Measurements from ENCODE around the gene GATA2.

GATA2 gene

DNA sequence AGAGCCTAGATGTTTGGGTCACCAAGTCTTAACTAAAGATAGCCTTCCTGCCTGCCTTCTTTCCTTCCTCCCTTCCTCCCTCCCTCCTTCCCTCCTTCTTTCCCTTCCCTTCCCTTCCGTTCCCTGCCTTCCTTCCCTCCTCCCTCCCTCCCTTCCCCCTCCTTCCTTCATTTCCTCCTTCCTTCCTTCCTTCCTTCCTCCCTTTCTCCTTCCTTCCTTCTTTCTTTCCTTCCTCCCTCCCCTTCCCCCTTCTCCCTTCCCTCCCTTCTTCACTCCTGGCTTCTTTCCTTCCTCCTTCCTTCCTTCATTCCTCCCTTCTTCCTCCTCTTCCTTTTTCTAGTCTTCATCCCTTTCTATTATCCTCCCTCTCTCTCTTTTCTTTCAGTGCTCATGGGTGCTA, 28.3 kb downstream of the GATA2 start:
- TF ChIP-seq, protein P1, sequence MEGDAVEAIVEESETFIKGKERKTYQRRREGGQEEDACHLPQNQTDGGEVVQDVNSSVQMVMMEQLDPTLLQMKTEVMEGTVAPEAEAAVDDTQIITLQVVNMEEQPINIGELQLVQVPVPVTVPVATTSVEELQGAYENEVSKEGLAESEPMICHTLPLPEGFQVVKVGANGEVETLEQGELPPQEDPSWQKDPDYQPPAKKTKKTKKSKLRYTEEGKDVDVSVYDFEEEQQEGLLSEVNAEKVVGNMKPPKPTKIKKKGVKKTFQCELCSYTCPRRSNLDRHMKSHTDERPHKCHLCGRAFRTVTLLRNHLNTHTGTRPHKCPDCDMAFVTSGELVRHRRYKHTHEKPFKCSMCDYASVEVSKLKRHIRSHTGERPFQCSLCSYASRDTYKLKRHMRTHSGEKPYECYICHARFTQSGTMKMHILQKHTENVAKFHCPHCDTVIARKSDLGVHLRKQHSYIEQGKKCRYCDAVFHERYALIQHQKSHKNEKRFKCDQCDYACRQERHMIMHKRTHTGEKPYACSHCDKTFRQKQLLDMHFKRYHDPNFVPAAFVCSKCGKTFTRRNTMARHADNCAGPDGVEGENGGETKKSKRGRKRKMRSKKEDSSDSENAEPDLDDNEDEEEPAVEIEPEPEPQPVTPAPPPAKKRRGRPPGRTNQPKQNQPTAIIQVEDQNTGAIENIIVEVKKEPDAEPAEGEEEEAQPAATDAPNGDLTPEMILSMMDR (IDR thresholded peaks at IDR 0.05; ENCODE audit: control insufficient read depth, insufficient read depth, low read depth, low read length, missing control alignments), result no peak
- no peak overlapping the region for H3K4me3 ChIP-seq (ENCODE audit: control insufficient read depth, low read depth, low read length)
- no peak for DNase-seq (ENCODE audit: low read depth)

DNA sequence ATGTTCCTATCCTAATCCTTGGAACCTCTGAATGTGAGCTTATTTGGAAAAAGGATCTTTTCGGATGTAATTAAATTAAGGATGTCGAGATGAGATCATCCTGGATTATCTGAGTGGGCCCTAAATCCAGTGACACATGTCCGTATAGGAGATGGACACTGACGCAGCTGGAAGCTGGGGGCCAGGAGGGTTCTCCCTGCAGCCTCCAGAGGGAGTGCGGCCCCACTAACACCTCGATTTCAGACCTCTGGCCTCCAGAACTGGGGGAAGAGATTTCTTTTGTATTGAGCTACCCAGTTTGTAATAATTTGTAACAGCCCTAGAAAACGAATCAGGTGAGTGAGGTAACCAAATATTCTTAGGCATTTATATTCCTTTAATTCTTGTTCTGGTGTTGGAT, 28.8 kb downstream of the GATA2 start:
- no peak overlapping the region for H3K4me3 ChIP-seq (ENCODE audit: control insufficient read depth, low read depth, low read length)
- TF ChIP-seq, protein P1 (IDR thresholded peaks at IDR 0.05; ENCODE audit: control insufficient read depth, insufficient read depth, low read depth, low read length, missing control alignments), result peak; percentile 23
- no peak for DNase-seq (ENCODE audit: low read depth)

DNA sequence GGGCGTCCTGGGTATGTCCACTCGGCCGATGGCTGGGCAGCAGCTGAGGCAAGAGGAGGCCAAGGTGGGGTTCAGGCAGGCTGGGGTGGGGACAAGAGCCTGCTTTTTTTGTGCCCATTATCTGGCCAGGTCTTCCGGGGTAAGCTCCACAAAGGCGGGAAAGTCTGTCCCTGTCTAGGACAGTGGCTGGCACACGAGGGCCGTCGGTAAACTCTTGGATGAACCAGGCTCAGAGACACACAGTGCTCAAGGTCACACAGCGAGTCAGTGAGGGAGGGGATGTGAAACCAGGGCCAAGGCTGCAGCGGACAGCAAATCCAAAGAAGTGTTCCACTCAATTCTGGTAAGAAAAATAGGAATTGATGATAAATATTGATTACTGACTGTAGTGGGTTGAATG, 29.2 kb downstream of the GATA2 start:
- TF ChIP-seq, protein P1 (IDR thresholded peaks at IDR 0.05; ENCODE audit: control insufficient read depth, insufficient read depth, low read depth, low read length, missing control alignments), result no peak
- no peak for DNase-seq (ENCODE audit: low read depth)

DNA sequence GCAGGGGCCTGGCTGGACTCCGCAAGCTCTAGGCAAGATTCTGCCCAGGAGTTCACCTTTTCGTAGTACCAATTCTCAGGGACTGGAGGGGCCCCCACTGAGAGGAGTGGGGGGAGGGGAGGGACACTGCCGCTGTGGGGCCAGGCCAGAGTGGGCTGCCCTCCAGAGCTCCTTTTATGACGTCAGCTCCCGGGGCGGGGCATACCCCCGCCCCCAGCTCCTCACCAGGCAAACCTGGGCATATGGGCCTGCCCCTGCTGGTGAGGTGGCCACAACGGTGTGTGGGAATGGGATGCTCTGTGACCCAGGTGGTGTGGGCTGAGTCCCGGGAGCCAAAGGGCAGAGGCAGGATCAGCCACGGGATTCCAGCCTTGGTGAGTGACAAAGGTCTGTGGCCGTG, 29.6 kb downstream of the GATA2 start:
- TF ChIP-seq, protein P1 (IDR thresholded peaks at IDR 0.05; ENCODE audit: control insufficient read depth, insufficient read depth, low read depth, low read length, missing control alignments), result no peak
- DNase-seq (ENCODE audit: low read depth), result no peak
- H3K4me3 ChIP-seq (ENCODE audit: control insufficient read depth, low read depth, low read length), result no peak overlapping the region

More for the DNA sequence above, 29.2 kb downstream of the GATA2 start:
- no peak overlapping the region for H3K4me3 ChIP-seq (ENCODE audit: control insufficient read depth, low read depth, low read length)

DNA sequence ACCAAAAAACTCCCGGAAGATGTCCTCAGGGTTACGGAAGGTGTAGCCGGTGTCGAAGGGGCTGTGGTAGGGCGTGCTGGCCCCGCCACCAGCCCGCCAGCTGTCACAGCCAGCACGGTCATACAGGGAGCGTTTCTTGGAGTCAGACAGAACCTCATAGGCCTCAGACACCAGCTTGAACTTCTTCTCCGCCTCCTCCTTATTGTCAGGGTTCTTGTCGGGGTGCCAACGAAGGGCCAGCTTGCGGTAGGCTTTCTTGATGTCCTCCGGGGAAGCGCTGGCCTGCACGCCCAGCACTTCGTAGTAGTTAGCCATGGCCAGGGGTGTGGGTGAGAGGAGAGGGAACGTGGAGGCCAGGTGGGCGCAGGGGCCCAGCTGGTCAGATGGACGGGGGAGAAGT, 30.1 kb downstream of the GATA2 start:
- no peak for DNase-seq (ENCODE audit: low read depth)
- TF ChIP-seq, protein P1 (IDR thresholded peaks at IDR 0.05; ENCODE audit: control insufficient read depth, insufficient read depth, low read depth, low read length, missing control alignments), result no peak
- no peak overlapping the region for H3K4me3 ChIP-seq (ENCODE audit: control insufficient read depth, low read depth, low read length)

DNA sequence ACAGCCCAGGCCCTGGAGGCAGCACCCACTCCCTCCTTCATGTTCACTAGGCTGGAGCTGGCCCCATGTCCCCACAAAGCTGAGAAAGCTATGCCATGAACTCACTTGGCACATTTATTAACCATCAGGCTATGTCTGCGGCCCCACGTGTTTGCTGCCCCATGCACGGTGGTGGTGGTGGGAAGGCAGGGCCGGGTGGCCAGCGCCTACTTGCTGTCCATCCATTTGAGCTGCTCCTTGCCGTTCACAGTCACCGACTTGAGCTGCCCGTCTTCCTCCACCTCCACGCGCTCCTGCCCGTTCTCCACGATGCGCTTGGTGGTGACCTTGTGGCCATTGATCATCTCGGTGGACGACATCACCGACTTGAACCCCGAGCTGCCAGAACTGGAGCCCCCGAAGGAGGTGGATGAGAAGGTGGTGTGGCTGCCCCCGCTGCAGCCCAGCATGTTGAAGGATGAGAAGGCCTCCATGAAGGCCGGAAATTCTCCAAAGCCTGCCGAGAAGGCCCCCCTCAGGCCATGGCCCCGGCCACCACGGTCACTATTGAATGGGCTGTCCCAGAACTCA, 30.6 kb downstream of the GATA2 start:
- TF ChIP-seq, protein P1 (IDR thresholded peaks at IDR 0.05; ENCODE audit: control insufficient read depth, insufficient read depth, low read depth, low read length, missing control alignments), result no peak
- no peak overlapping the region for H3K4me3 ChIP-seq (ENCODE audit: control insufficient read depth, low read depth, low read length)
- no peak for DNase-seq (ENCODE audit: low read depth)

DNA sequence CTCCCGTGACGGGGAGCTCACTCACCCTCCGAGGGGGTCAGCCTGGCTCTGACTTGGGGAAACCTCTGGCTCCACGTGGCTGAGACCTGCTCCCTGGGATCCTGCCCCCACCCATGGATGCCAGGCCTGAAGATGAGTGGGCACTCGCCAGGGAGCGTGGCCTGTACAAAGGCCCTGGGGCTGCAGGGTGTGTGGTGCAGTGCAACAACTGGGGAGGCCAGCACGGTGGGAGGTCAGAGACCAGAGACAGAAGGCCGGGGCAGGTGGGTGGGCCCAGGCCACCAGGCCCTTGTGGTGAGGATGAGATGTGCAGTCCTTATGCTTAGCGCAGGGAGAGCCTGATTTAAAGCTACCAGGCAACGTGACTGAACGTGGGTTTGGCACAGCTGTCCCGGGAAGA, 31.3 kb downstream of the GATA2 start:
- no peak for DNase-seq (ENCODE audit: low read depth)

More for the DNA sequence above, 31.3 kb downstream of the GATA2 start:
- H3K4me3 ChIP-seq (ENCODE audit: control insufficient read depth, low read depth, low read length), result no peak overlapping the region
- TF ChIP-seq, protein P1 (IDR thresholded peaks at IDR 0.05; ENCODE audit: control insufficient read depth, insufficient read depth, low read depth, low read length, missing control alignments), result no peak

All from AG09309 (cell line).